Calu3 (cell line): ENCODE results near the gene AFAP1L2. TPM values are rescaled to one million over a fixed set of nuclear protein-coding genes. Genes with fewer than 3 reads are reported as not detected.

Source experiments
- BruUV-seq: library from RNA; stranded (reverse); fragments of 400-500 nt; replicated peaks from 2 replicates; lab custom pipeline; 2021; lab: Mats Ljungman, UMichigan
- CTCF ChIA-PET: fragments of 300-600 bp; sonication (Branson Sonifier 250); formaldehyde crosslinking; loops from one replicate; lab custom pipeline; 2022; ENCODE audit warnings: antibody characterized with exemption; lab: Charles Lee
- DNase-seq: peaks from one replicate; pipeline ENCODE4 v3.0.0; 2022
- H3K27ac Mint-ChIP-seq: one replicate; pipeline ENCODE4 v1.8.0; 2022; ENCODE audit warnings: mixed read lengths; ENCODE audit not compliant: unreplicated experiment
- H3K27me3 Mint-ChIP-seq: one replicate; pipeline ENCODE4 v1.8.0; 2022; ENCODE audit warnings: mixed read lengths; ENCODE audit not compliant: unreplicated experiment
- H3K36me3 Mint-ChIP-seq: one replicate; pipeline ENCODE4 v1.8.0; 2022; ENCODE audit warnings: mild to moderate bottlenecking, moderate library complexity, mixed read lengths; ENCODE audit not compliant: insufficient read depth, unreplicated experiment
- H3K4me1 Mint-ChIP-seq: one replicate; pipeline ENCODE4 v1.8.0; 2022; ENCODE audit warnings: mild to moderate bottlenecking, low read depth, mixed read lengths; ENCODE audit not compliant: unreplicated experiment
- H3K4me3 Mint-ChIP-seq: one replicate; pipeline ENCODE4 v1.8.0; 2022; ENCODE audit warnings: mild to moderate bottlenecking, low read depth, moderate library complexity, mixed read lengths; ENCODE audit not compliant: unreplicated experiment
- H3K9me3 Mint-ChIP-seq: one replicate; pipeline ENCODE4 v1.8.0; 2022; ENCODE audit warnings: low read depth, mixed read lengths; ENCODE audit not compliant: unreplicated experiment
- intact Hi-C: fragments of 100-400 bp; cut with micrococcal nuclease; formaldehyde crosslinking; loops from one replicate; pipeline ENCODE4 v1.10.0; 2022; ENCODE audit not compliant: unreplicated experiment
- total RNA-seq: library from RNA; stranded (reverse); gene quantifications from 2 replicates; pipeline ENCODE4 v1.2.3, GENCODE V29; 2022
- TF ChIP-seq, protein P1 (sequence below): fragments of 200-600 bp; IDR thresholded peaks from one replicate; pipeline ENCODE4 v1.8.0; 2022; ENCODE audit warnings: antibody characterized with exemption; ENCODE audit not compliant: unreplicated experiment

The AFAP1L2 gene
- total RNA-seq, 1 experiment from 2014 or later, result 0.76 TPM

DNA sequence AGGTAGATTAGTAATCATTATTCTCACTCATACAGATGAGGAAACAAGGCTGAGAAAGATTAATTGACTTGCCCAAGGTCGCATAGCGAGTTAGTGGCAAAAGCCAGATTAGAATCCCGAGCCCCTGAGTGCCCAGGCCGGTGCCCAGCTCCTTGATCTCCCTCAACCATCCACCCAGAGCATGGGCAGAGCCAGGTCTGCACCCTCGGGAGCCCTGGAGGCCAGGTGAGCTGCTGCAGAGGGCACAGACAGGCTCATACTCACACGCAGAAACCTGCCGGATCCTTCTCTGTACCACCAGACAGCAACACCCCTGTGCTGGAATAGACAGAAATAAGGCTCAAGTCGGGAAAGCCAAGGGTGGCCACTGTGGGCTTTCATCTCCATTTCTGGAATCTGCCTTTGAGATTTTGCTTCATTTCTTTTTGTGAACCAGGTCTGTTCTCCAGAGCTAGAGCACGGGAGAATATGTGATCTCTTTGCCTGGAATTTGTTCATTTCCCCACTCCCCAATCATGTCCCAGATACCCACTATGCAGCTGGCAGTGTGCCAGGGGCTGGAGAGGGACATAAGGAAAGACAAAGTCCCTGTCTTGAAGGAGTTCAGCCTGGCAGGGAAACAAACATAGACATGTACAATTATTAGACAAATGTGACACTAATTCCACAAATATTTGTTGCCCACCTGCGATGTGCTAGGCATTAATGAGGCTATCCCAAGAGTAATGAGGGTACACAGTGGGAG is 5.5 kb downstream of the AFAP1L2 start:
- Mint-ChIP-seq H3K4me3 (no peak overlapping the region), H3K27me3 (peaks cover 94% of the 10 kb centered on the region), H3K27ac (no peak overlapping the region), H3K36me3 (no peaks in the 10 kb centered on the region), H3K4me1 (no peaks in the 10 kb centered on the region), H3K9me3 (no peaks in the 10 kb centered on the region)
- BruUV-seq, result no TSS peak
- intact Hi-C loops, result no loop called here
- DNase-seq, result no peak
- TF ChIP-seq, protein P1, sequence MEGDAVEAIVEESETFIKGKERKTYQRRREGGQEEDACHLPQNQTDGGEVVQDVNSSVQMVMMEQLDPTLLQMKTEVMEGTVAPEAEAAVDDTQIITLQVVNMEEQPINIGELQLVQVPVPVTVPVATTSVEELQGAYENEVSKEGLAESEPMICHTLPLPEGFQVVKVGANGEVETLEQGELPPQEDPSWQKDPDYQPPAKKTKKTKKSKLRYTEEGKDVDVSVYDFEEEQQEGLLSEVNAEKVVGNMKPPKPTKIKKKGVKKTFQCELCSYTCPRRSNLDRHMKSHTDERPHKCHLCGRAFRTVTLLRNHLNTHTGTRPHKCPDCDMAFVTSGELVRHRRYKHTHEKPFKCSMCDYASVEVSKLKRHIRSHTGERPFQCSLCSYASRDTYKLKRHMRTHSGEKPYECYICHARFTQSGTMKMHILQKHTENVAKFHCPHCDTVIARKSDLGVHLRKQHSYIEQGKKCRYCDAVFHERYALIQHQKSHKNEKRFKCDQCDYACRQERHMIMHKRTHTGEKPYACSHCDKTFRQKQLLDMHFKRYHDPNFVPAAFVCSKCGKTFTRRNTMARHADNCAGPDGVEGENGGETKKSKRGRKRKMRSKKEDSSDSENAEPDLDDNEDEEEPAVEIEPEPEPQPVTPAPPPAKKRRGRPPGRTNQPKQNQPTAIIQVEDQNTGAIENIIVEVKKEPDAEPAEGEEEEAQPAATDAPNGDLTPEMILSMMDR, result no peak
- CTCF ChIA-PET, result interaction anchor here (0.5 kb wide), 1 partner anchor 135 kb away, joined by 5 read pairs; no protein-coding TSS in a partner anchor

DNA sequence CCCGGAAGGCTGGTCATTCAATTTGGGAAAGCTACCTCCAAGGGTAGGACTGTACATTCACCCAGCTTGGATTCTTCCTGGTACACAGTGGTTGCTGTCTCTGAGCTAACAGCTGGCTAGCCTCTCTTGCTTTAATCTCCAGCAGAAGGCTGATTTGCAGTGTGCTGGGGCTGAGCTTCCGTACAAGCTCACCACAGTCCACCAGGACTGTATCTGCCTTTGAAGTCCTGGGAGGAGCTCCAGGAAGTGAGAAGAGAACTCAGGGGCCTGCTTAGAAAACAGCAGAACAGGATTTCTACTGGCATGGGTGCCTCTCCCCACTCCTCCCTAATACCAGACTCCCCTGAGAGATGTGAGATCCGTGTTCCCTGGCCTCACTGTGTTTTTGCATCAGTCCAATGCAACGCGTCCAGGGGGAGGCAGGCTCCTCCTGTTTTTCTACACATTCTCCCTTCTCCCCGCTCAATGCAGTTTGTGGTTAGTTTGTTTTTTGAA is 6.6 kb downstream of the AFAP1L2 start:
- no TSS peak for BruUV-seq

DNA sequence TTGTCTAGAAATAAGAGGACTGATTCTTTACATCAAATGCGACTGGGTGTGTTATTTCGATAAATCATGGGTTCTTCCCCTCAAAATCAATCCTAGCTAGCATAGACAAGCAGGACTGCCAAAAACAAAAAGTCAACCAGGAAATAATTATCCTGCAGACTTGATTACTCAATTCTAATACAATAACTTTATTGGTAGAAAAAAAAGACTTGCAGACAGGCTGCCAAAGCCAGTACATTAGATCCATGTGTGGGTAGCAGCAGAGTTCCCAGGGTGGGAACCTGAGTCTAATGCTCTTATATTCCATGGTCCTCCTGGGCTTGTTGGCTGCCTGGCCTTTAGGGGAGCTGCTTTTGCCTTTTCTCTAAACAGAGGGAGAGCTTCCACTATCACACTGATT is 7.8 kb downstream of the AFAP1L2 start:
- no peak for DNase-seq
- Mint-ChIP-seq H3K4me3 (no peak overlapping the region), H3K4me1 (no peaks in the 10 kb centered on the region), H3K27me3 (peaks cover 79% of the 10 kb centered on the region), H3K9me3 (no peaks in the 10 kb centered on the region), H3K27ac (no peak overlapping the region), H3K36me3 (no peaks in the 10 kb centered on the region)
- TF ChIP-seq, protein P1, result no peak
- BruUV-seq, result no TSS peak
- CTCF ChIA-PET, result no interaction called here
- intact Hi-C loops, result no loop called here

More for the DNA sequence above, 6.6 kb downstream of the AFAP1L2 start:
- no peaks in the 10 kb centered on the region for H3K36me3 Mint-ChIP-seq
- H3K27me3 Mint-ChIP-seq, result peaks cover 91% of the 10 kb centered on the region
- no peak for DNase-seq
- H3K4me3 Mint-ChIP-seq, result no peak overlapping the region
- no peaks in the 10 kb centered on the region for H3K9me3 Mint-ChIP-seq
- CTCF ChIA-PET, result no interaction called here
- intact Hi-C loops, result no loop called here
- TF ChIP-seq, protein P1, result no peak
- no peak overlapping the region for H3K27ac Mint-ChIP-seq
- H3K4me1 Mint-ChIP-seq, result no peaks in the 10 kb centered on the region

DNA sequence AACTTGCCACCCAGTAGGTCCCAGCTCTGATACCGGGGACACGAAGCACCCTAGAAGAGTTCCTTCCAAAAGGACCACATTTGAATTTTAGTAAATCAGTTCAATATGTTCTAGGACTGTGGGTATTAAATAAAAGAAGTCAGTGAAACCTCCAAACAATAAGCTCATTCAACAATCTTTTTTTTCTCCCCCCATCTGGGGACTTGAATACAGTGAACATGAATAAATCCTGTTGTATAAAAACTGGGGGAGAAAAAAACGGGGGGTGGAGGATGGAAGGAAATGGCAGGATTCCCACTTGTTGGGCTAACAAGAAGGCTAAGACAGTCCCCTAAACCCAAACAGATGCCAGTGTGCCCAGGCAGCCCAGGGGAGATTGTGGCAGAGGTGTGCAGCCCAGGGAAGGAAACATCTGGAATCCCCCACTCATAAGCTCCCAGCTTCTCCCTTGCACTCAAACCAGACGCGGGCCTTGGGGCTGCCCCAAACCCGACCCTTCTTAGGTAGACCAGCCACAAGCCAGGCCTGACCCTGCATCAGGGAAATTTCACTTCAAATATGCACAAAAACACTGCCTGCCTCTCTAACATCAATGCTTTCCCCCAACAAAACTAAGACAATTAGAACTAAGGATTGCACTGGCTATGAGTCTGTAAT is 8.8 kb downstream of the AFAP1L2 start:
- peaks cover 9% of the 10 kb centered on the region for H3K4me1 Mint-ChIP-seq
- TF ChIP-seq, protein P1, result no peak
- intact Hi-C loops, result no loop called here
- no peaks in the 10 kb centered on the region for H3K36me3 Mint-ChIP-seq
- CTCF ChIA-PET, result no interaction called here
- H3K27ac Mint-ChIP-seq, result no peak overlapping the region
- no peaks in the 10 kb centered on the region for H3K9me3 Mint-ChIP-seq
- H3K4me3 Mint-ChIP-seq, result no peak overlapping the region
- BruUV-seq, result no TSS peak
- no peak for DNase-seq
- H3K27me3 Mint-ChIP-seq, result peaks cover 69% of the 10 kb centered on the region
